ENCODE results near the gene SUDS3.

Gene SUDS3

DNA sequence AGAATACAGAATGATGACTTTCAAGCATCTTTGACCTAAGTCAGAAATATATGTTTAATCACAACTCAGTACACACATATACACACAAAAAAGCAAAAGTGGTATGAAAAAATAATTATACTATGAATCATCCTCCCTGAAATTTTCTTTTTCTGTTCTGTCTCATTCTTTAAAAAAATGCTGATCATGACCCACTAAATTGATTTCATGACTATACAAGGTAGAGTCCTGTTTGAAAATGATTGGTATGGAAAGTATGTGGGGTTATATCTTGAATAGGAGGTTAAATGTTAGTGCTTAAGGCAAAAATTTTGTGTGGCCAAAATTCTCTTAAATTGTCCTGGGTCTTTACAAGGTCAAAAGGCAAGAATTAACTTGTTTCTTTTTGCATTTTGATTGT lies 80.4 kb downstream of the SUDS3 start:
- Histone ChIP-seq H3K9ac (ENCODE audit: low read depth, low read length) (no peak overlapping the region), H3K4me3 (ENCODE audit: low read length) (no peak overlapping the region), H3K27me3 (ENCODE audit: insufficient read depth, low read length) (no peaks in the 10 kb centered on the region)

DNA sequence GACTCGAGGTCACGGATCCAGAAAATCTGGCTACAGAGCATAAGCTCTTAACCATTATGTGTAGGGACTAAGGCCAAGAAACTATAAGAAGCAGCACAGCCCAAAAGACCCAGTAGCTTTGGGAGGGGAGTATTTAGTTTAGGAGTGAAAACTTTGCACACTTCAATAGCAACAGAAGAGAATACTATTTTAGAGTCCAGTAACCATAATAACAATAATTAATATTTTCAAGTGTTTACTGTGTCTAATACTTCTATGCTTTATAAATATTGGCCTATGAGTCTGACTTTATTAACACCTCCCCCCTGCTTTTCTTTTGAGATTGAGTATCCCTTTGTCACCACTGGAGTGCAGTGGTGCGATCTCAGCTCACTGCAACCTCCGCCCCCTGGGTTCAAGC lies 82.8 kb downstream of the SUDS3 start:
- peaks cover 11% of the 10 kb centered on the region for H3K9me3 ChIP-seq (ENCODE audit: insufficient read depth, low read depth, low read length)
- H3K4me1 ChIP-seq (ENCODE audit: insufficient read depth, low read length), result no peaks in the 10 kb centered on the region
- no peaks in the 10 kb centered on the region for H3K36me3 ChIP-seq (ENCODE audit: insufficient read depth, low read length)
- no peak overlapping the region for H3K4me3 ChIP-seq (ENCODE audit: low read length)
- no peak overlapping the region for H3K27ac ChIP-seq (ENCODE audit: low read depth, low read length)
- WGBS, result 95% methylated on average over 4 of the region's 4 CpGs
- H3K27me3 ChIP-seq (ENCODE audit: insufficient read depth, low read length), result no peaks in the 10 kb centered on the region
- no peak overlapping the region for H3K9ac ChIP-seq (ENCODE audit: low read depth, low read length)

More for the DNA sequence above, 80.4 kb downstream of the SUDS3 start:
- no peaks in the 10 kb centered on the region for H3K4me1 ChIP-seq (ENCODE audit: insufficient read depth, low read length)
- H3K27ac ChIP-seq (ENCODE audit: low read depth, low read length), result no peak overlapping the region
- H3K9me3 ChIP-seq (ENCODE audit: insufficient read depth, low read depth, low read length), result peaks cover 11% of the 10 kb centered on the region
- no peaks in the 10 kb centered on the region for H3K36me3 ChIP-seq (ENCODE audit: insufficient read depth, low read length)

DNA sequence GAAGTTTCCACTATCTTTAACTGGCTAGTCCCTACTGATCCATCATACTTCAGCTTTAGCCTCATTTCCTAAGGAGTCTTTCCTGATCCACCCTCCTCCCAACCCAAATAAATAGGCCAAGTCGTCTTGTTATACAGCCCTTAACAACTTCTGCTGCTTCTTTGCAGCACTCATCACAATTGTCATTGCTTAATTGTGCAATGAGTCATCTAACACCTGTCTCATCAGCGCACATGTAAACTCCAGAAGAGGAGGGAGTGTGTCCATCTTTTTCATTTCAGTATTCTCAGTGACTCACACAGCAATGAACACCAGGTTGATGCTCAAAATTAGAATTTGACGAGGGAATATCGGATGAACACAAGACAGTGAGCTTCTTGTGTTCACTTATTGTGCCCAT lies 87.3 kb downstream of the SUDS3 start:
- 92% methylated on average over 4 of the region's 4 CpGs for WGBS
- Histone ChIP-seq H3K4me3 (ENCODE audit: low read length) (no peak overlapping the region), H3K9me3 (ENCODE audit: insufficient read depth, low read depth, low read length) (peaks cover 7% of the 10 kb centered on the region), H3K4me1 (ENCODE audit: insufficient read depth, low read length) (no peaks in the 10 kb centered on the region), H3K27ac (ENCODE audit: low read depth, low read length) (no peak overlapping the region), H3K27me3 (ENCODE audit: insufficient read depth, low read length) (no peaks in the 10 kb centered on the region), H3K9ac (ENCODE audit: low read depth, low read length) (no peak overlapping the region), H3K36me3 (ENCODE audit: insufficient read depth, low read length) (no peaks in the 10 kb centered on the region)

DNA sequence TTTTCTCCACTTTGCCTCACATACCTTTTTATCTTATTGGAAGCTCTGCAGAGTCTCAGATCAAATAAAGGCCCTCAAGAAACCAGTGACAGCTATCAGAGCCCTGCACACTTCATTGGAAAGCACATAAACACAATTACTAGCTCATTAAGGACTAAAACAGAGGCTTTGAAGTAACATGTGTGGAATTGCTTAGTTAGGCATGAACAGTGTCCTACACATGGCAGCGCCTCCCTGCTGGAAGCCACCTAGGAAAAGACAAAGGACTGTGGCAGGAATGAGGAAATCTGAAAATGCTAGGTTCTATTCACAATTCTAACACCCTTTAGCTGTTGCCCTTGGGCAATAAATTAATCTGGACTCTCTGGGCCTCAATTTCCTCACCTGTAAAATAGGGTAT lies 89.4 kb downstream of the SUDS3 start:
- H3K4me3 ChIP-seq (ENCODE audit: low read length), result no peak overlapping the region
- H3K27me3 ChIP-seq (ENCODE audit: insufficient read depth, low read length), result no peaks in the 10 kb centered on the region
- no peak overlapping the region for H3K27ac ChIP-seq (ENCODE audit: low read depth, low read length)
- no peaks in the 10 kb centered on the region for H3K4me1 ChIP-seq (ENCODE audit: insufficient read depth, low read length)
- WGBS, result 100% methylated on average over 1 of the region's 1 CpG
- H3K9me3 ChIP-seq (ENCODE audit: insufficient read depth, low read depth, low read length), result 0 out of 2 replicates have a peak, but pooled peaks cover 2% of the 10 kb centered on the region
- no peak overlapping the region for H3K9ac ChIP-seq (ENCODE audit: low read depth, low read length)
- H3K36me3 ChIP-seq (ENCODE audit: insufficient read depth, low read length), result no peaks in the 10 kb centered on the region
